Measurements from ENCODE around the gene PLCXD1.

DNA sequence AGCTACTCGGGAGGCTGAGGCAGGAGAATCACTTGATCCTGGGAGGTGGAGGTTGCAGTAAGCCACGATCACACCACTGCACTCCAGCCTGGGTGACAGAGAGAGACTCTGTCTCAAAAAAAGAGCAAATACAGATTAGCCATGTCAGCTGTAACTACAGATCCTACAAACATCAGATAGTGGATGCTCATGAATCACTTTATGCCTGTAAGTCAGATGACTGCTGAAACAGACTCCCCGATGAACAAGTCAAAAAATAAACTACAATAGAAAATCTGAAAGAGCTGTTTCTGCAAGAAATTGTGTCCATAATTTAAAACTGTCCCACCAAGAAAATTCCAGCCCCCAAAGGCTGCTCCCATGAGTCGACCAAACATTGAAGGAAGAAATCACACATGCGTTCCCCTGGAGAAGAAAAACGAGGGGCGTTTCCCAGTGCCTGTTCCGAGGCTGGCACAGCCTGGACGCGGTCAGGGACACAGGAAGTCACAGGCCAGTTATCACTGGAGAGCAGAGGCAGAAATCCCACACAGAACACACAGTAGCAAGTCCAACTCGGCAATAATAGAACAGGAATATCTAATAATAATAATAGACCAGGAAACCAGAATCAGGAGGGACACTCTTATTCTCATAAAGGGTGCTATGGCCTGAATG lies 67.4 kb downstream of the PLCXD1 start:
- TF ChIP-seq TEAD4 (IDR thresholded peaks at IDR 0.05) (no peak), TAF1 (IDR thresholded peaks at IDR 0.05; ENCODE audit: low read depth) (no peak)
- TF ChIP-seq, protein P1, sequence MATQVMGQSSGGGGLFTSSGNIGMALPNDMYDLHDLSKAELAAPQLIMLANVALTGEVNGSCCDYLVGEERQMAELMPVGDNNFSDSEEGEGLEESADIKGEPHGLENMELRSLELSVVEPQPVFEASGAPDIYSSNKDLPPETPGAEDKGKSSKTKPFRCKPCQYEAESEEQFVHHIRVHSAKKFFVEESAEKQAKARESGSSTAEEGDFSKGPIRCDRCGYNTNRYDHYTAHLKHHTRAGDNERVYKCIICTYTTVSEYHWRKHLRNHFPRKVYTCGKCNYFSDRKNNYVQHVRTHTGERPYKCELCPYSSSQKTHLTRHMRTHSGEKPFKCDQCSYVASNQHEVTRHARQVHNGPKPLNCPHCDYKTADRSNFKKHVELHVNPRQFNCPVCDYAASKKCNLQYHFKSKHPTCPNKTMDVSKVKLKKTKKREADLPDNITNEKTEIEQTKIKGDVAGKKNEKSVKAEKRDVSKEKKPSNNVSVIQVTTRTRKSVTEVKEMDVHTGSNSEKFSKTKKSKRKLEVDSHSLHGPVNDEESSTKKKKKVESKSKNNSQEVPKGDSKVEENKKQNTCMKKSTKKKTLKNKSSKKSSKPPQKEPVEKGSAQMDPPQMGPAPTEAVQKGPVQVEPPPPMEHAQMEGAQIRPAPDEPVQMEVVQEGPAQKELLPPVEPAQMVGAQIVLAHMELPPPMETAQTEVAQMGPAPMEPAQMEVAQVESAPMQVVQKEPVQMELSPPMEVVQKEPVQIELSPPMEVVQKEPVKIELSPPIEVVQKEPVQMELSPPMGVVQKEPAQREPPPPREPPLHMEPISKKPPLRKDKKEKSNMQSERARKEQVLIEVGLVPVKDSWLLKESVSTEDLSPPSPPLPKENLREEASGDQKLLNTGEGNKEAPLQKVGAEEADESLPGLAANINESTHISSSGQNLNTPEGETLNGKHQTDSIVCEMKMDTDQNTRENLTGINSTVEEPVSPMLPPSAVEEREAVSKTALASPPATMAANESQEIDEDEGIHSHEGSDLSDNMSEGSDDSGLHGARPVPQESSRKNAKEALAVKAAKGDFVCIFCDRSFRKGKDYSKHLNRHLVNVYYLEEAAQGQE (IDR thresholded peaks at IDR 0.05; ENCODE audit: low read depth): no peak
